ENCODE measurements around the gene HOXB5.

GRCh38 chr17:48619826-48620449 lies 26.4 kb upstream of the HOXB5 start:
- TF ChIP-seq TAF1 (IDR thresholded peaks at IDR 0.05; ENCODE audit: borderline replicate concordance, insufficient read depth, low read length) (no peak), REST (IDR thresholded peaks at IDR 0.05; ENCODE audit: insufficient read depth in 1 of 2, low read depth in 2 of 2, low read length in 2 of 2) (no peak), POLR2AphosphoS5 (IDR thresholded peaks at IDR 0.05; ENCODE audit: low read depth, low read length) (no peak), SIN3A (IDR thresholded peaks at IDR 0.05; ENCODE audit: borderline replicate concordance, insufficient read depth, low read length) (no peak)

Data from PFSK-1 (cell line).